IMR-90 (cell line): ENCODE results near the gene LDAF1. TPM values are rescaled to one million over a fixed set of nuclear protein-coding genes. Genes with fewer than 3 reads are reported as not detected.
"Not testable (repeated sequence)": the region's sequence is repeated elsewhere in the genome, so short reads cannot be mapped to it uniquely, and the experiment has no call there.

Experiments
- ATAC-seq: fragments of 200-7000 bp; cut with Tn5 transposase; 2 replicates; pipeline ENCODE4 v1.9.1; 2020; ENCODE audit warnings: low read depth, mild to moderate bottlenecking, moderate library complexity
- BruUV-seq: library from RNA; stranded (reverse); fragments of 400-500 nt; replicated peaks from 2 replicates; lab custom pipeline; 2021; lab: Mats Ljungman, UMichigan
- CTCF ChIA-PET: fragments of 300-600 bp; formaldehyde crosslinking; extraction: SDS; loops from one replicate; lab custom pipeline; 2021; ENCODE audit warnings: antibody characterized with exemption; lab: Yijun Ruan, JAX
- POLR2A ChIA-PET: fragments of 300-600 bp; sonication (Branson Sonifier 250); formaldehyde crosslinking; loops from one replicate; lab custom pipeline; 2022; ENCODE audit warnings: antibody characterized with exemption; ENCODE audit not compliant: unreplicated experiment; lab: Charles Lee
- DNase-seq: peaks from one replicate; pipeline ENCODE4 v3.0.0; 2013
- H2AFZ ChIP-seq: replicated peaks from 2 replicates; pipeline ENCODE3; 2013; ENCODE audit warnings: low read length, mild to moderate bottlenecking; ENCODE audit not compliant: poor library complexity
- H2AK5ac ChIP-seq: 2 replicates; pipeline ENCODE4 v1.6.1; 2013; ENCODE audit warnings: low read depth, low read length, inconsistent platforms
- H2AK9ac ChIP-seq: replicated peaks from 2 replicates; pipeline ENCODE3; 2013; ENCODE audit warnings: mild to moderate bottlenecking, low read depth, low read length, moderate library complexity; ENCODE audit not compliant: poor library complexity
- H2BK120ac ChIP-seq: 2 replicates; pipeline ENCODE4 v1.6.1; 2013; ENCODE audit warnings: low read depth, low read length, inconsistent platforms
- H2BK15ac ChIP-seq: 3 replicates; pipeline ENCODE4 v1.6.1; 2013; ENCODE audit warnings: low read depth, low read length, inconsistent platforms
- H2BK20ac ChIP-seq: 2 replicates; pipeline ENCODE4 v1.6.1; 2013; ENCODE audit warnings: low read depth, mild to moderate bottlenecking, inconsistent platforms, low read length, moderate library complexity
- H2BK5ac ChIP-seq: 2 replicates; pipeline ENCODE4 v1.6.1; 2013; ENCODE audit warnings: mild to moderate bottlenecking, low read depth, low read length, inconsistent platforms; ENCODE audit not compliant: poor library complexity, severe bottlenecking
- H3K14ac ChIP-seq: replicated peaks from 2 replicates; pipeline ENCODE4 v1.6.1; 2013; ENCODE audit warnings: low read depth, low read length, inconsistent platforms
- H3K18ac ChIP-seq: 2 replicates; pipeline ENCODE4 v1.6.1; 2013; ENCODE audit warnings: low read depth, low read length, control low read depth
- H3K23ac ChIP-seq: 2 replicates; pipeline ENCODE4 v1.6.1; 2013; ENCODE audit warnings: low read depth, low read length, inconsistent platforms
- H3K27ac ChIP-seq: 2 replicates; pipeline ENCODE4 v1.5.1; 2013; ENCODE audit warnings: mild to moderate bottlenecking, control low read depth, low read length; ENCODE audit not compliant: insufficient read depth
- H3K27me3 ChIP-seq: 2 replicates; pipeline ENCODE4 v1.6.1; 2013; ENCODE audit warnings: low read length; ENCODE audit not compliant: control insufficient read depth, insufficient read depth
- H3K36me3 ChIP-seq: 2 replicates; pipeline ENCODE4 v1.6.1; 2013; ENCODE audit warnings: low read length, mixed read lengths; ENCODE audit not compliant: control insufficient read depth, insufficient read depth
- H3K4ac ChIP-seq: 2 replicates; pipeline ENCODE4 v1.6.1; 2013; ENCODE audit warnings: low read depth, low read length, inconsistent platforms
- H3K4me1 ChIP-seq: 2 replicates; pipeline ENCODE4 v1.6.1; 2013; ENCODE audit warnings: low read length, mixed read lengths; ENCODE audit not compliant: control insufficient read depth, insufficient read depth
- H3K4me2 ChIP-seq: 2 replicates; pipeline ENCODE4 v1.6.1; 2013; ENCODE audit warnings: low read depth, mild to moderate bottlenecking, control low read depth, low read length, moderate library complexity
- H3K4me3 ChIP-seq: 2 replicates; pipeline ENCODE4 v1.5.1; 2013; ENCODE audit warnings: low read depth, mild to moderate bottlenecking, control low read depth, low read length, moderate library complexity; ENCODE audit not compliant: insufficient read depth
- H3K56ac ChIP-seq: 2 replicates; pipeline ENCODE4 v1.6.1; 2013; ENCODE audit warnings: low read length, inconsistent platforms; ENCODE audit not compliant: insufficient read depth; ENCODE audit errors: extremely low read depth
- H3K79me1 ChIP-seq, 2 experiments: 2 replicates each; pipeline ENCODE4 v1.6.1; 2013; ENCODE audit warnings: low read length in 2 of 2, inconsistent platforms in 1 of 2, low read depth in 1 of 2
- H3K9ac ChIP-seq: 2 replicates; pipeline ENCODE4 v1.6.1; 2013; ENCODE audit warnings: low read depth, low read length, control low read depth
- H3K9me1 ChIP-seq: 2 replicates; pipeline ENCODE4 v1.6.1; 2013; ENCODE audit warnings: low read length, inconsistent platforms; ENCODE audit not compliant: insufficient read depth
- H3K9me3 ChIP-seq: 2 replicates; pipeline ENCODE4 v1.6.1; 2013; ENCODE audit warnings: low read length; ENCODE audit not compliant: control insufficient read depth, insufficient read depth
- H4K20me1 ChIP-seq: 2 replicates; pipeline ENCODE4 v1.6.1; 2013; ENCODE audit warnings: low read length, inconsistent platforms; ENCODE audit not compliant: insufficient read depth
- H4K5ac ChIP-seq: 2 replicates; pipeline ENCODE4 v1.6.1; 2013; ENCODE audit warnings: mild to moderate bottlenecking, low read depth, low read length, control low read depth
- H4K8ac ChIP-seq, 2 experiments: 2 replicates each; pipeline ENCODE4 v1.6.1; 2013; ENCODE audit warnings: low read depth in 2 of 2, low read length in 2 of 2, control low read depth in 1 of 2, inconsistent platforms in 1 of 2
- H4K91ac ChIP-seq: 2 replicates; pipeline ENCODE4 v1.6.1; 2013; ENCODE audit warnings: low read depth, low read length, inconsistent platforms; ENCODE audit not compliant: insufficient read depth
- whole genome bisulfite sequencing, 2 experiments: methylation state at CpG; one replicate each; pipeline versions ENCODE4 v1.1.5 to v1.1.7; 2013; ENCODE audit warnings: missing lambda C conversion rate in 2 of 2; ENCODE audit not compliant: insufficient read length in 1 of 2; ENCODE audit errors: extremely low coverage in 2 of 2; 5-methylcytosine and 5-hydroxymethylcytosine counted together
- dilution Hi-C: fragments of 300-500 bp; cut with HindIII; formaldehyde crosslinking; loops from one replicate; pipeline ENCODE4 v1.14.3; 2018; ENCODE audit warnings: low sequenced_read_pairs; ENCODE audit not compliant: unreplicated experiment
- in situ Hi-C: fragments of 300-500 bp; cut with MboI; formaldehyde crosslinking; loops from 3 replicates; pipeline ENCODE4 v1.14.3; 2019; ENCODE audit warnings: low sequenced_read_pairs, inconsistent platforms, mixed read lengths
- intact Hi-C: fragments of 100-400 bp; cut with micrococcal nuclease; formaldehyde crosslinking; loops from 2 replicates; pipeline ENCODE4 v1.10.0; 2022
- polyA plus RNA-seq, 3 experiments: library from polyadenylated mRNA; depleted of rRNA; stranded (reverse); fragments of >200 nt; gene quantifications; 2 replicates each; pipeline ENCODE4 v1.2.3, GENCODE V29; 2012; ENCODE audit warnings: low replicate concordance in 1 of 3
- total RNA-seq: library from RNA; depleted of rRNA; stranded (reverse); fragments of >200 nt; gene quantifications from 2 replicates; pipeline ENCODE4 v1.2.3, GENCODE V29; 2012

Gene LDAF1
- total and polyA plus RNA-seq, 2 of the 4 experiments (the other 2 are of a cell fraction): 21.0 to 62.2 TPM

GRCh38 chr16:21152160-21153030, 6.1 kb upstream of the LDAF1 start:
- dilution Hi-C loops: not testable (repeated sequence)

GRCh38 chr16:21153124-21153729, 5.2 kb upstream of the LDAF1 start:
- H3K27ac ChIP-seq, dilution Hi-C loops, H2AK5ac ChIP-seq, H2AK9ac ChIP-seq, H3K14ac ChIP-seq, CTCF ChIA-PET, H3K23ac ChIP-seq, ATAC-seq, H2AFZ ChIP-seq, H2BK15ac ChIP-seq, H3K79me1 ChIP-seq, intact Hi-C loops, H2BK20ac ChIP-seq, POLR2A ChIA-PET, H3K4me2 ChIP-seq, H2BK5ac ChIP-seq, H3K9me3 ChIP-seq, H3K4ac ChIP-seq, BruUV-seq, H3K4me1 ChIP-seq, H3K56ac ChIP-seq, DNase-seq, H4K20me1 ChIP-seq, H4K5ac ChIP-seq, H3K18ac ChIP-seq, H2BK120ac ChIP-seq, H3K36me3 ChIP-seq, H4K8ac ChIP-seq, H3K9ac ChIP-seq, H4K91ac ChIP-seq, H3K4me3 ChIP-seq, H3K9me1 ChIP-seq: not testable (repeated sequence)
- H3K27me3 ChIP-seq: peaks cover 11% of the 10 kb centered on the region
- in situ Hi-C loops: loop anchor here (25.0 kb wide), 1 partner anchor 1184 kb away; no protein-coding TSS in a partner anchor
- WGBS, 2 experiments: 79% methylated on average over 6 of the region's 11 CpGs; no CpG with 5 or more reads in 1 of the 2 experiments

More at GRCh38 chr16:21152160-21153030, 6.1 kb upstream of the LDAF1 start:
- CTCF ChIA-PET, H2BK120ac ChIP-seq, DNase-seq, H3K36me3 ChIP-seq, H4K20me1 ChIP-seq, H4K8ac ChIP-seq, H3K4me2 ChIP-seq, H3K23ac ChIP-seq, H3K9me3 ChIP-seq, POLR2A ChIA-PET, H3K56ac ChIP-seq, H3K4ac ChIP-seq, H2AK9ac ChIP-seq, H2BK20ac ChIP-seq, H4K91ac ChIP-seq, intact Hi-C loops, H3K14ac ChIP-seq, H2BK15ac ChIP-seq, H3K4me1 ChIP-seq, H2AK5ac ChIP-seq, H3K27ac ChIP-seq, H3K9me1 ChIP-seq, H4K5ac ChIP-seq, H2AFZ ChIP-seq, ATAC-seq, H3K79me1 ChIP-seq, H3K4me3 ChIP-seq, H3K9ac ChIP-seq, H3K18ac ChIP-seq, H2BK5ac ChIP-seq, BruUV-seq: not testable (repeated sequence)
- 78% methylated on average over 13 of the region's 51 CpGs; no CpG with 5 or more reads in 1 of the 2 experiments for WGBS, 2 experiments
- H3K27me3 ChIP-seq: peaks cover 14% of the 10 kb centered on the region
- in situ Hi-C loops: loop anchor here (25.0 kb wide), 1 partner anchor 1185 kb away; no protein-coding TSS in a partner anchor
